ENCODE data around the gene CNKSR3.

Gene CNKSR3

DNA sequence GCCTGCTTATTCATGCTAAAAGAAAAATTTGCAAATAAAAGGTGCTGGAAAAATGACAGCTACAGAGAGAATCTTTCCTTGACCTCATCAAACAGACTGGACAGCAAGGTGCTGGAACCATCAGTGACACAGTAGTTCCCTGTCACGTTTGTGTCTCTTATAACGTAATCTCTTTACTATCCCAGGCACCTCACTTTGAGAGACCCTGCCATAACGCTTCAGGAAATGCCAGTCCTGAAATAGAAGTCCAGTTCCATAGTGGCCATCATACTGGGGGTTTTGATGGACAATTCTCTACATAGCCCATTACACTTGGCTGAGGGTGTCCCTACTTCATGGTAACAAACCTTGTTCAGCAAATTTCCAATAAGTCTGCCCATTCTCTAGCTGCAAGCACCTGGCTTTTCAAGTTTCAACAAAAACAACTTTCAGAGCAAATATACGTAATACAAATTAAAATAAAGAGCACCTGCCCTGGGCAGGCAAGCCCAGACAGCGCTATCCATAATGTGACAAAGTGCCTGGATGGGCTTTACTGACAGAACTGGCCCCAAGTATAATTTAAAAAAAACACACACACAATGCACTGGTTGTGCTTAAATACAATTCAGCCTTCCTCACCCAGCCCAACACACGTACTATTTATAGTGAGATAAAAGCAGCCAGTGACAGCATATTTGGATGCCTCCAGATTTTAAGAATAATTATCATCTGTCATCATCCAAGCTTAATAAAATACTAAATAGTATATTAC, 38.7 kb downstream of the CNKSR3 start:
- TF ChIP-seq, protein P1, sequence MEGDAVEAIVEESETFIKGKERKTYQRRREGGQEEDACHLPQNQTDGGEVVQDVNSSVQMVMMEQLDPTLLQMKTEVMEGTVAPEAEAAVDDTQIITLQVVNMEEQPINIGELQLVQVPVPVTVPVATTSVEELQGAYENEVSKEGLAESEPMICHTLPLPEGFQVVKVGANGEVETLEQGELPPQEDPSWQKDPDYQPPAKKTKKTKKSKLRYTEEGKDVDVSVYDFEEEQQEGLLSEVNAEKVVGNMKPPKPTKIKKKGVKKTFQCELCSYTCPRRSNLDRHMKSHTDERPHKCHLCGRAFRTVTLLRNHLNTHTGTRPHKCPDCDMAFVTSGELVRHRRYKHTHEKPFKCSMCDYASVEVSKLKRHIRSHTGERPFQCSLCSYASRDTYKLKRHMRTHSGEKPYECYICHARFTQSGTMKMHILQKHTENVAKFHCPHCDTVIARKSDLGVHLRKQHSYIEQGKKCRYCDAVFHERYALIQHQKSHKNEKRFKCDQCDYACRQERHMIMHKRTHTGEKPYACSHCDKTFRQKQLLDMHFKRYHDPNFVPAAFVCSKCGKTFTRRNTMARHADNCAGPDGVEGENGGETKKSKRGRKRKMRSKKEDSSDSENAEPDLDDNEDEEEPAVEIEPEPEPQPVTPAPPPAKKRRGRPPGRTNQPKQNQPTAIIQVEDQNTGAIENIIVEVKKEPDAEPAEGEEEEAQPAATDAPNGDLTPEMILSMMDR (IDR thresholded peaks at IDR 0.05; ENCODE audit: low read depth, low read length, missing control alignments): no peak
- in situ Hi-C loops (cut with HindIII; ENCODE audit: low sequenced_read_pairs): no loop called here
- no peak overlapping the region for H3K4me3 ChIP-seq (ENCODE audit: low read depth, low read length)
- no peak for DNase-seq (ENCODE audit: low read depth)

DNA sequence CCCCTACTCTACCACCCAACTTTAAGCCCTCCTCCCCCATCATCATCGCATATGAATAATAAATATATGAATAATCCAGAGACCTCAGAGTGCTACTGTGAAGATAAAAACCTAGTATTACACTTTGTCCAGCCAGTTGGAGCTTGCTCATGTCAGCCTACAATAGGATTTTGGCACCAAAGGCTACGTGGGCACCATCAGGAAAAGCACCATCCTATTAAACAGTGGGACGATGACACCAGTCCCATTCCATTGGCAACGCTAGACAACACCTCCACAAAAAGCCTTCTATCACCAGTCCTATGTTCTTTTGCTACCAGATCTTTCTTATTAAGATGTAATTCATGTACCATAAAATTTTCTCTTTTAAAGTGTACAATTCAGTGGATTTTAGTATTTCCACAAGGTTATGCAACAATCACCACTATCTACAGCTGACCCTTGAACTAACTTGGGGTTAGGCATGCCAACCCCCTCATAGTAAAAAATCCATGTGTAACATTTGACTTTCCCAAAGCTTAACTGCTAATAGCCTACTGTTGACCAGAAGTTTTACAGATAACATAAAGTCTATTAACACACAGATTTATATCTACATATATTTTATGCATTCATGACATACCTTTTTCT, 41.1 kb downstream of the CNKSR3 start:
- DNase-seq (ENCODE audit: low read depth): no peak
- TF ChIP-seq, protein P1 (IDR thresholded peaks at IDR 0.05; ENCODE audit: low read depth, low read length, missing control alignments): no peak
- H3K4me3 ChIP-seq (ENCODE audit: low read depth, low read length): no peak overlapping the region
- in situ Hi-C loops (cut with HindIII; ENCODE audit: low sequenced_read_pairs): no loop called here

DNA sequence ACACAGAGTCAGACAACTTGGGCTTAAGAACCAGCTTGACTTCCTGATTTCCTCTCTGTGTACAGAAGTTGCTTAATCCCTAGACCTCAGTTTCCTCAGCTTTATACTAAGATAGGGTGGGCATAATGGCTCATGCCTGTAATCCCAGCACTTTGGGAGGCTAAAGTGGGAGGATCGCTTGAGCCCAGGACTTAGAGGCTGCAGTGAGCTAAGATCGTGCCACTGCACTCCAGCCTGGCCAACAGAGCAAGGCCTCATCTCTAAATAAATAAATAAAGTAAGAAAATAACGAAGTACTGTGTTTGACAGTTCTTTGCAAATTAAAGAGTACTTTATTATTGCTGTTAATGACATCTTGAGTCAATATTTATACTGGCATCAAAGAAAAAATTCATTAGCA, 41.7 kb downstream of the CNKSR3 start:
- TF ChIP-seq, protein P1 (IDR thresholded peaks at IDR 0.05; ENCODE audit: low read depth, low read length, missing control alignments): no peak
- in situ Hi-C loops (cut with HindIII; ENCODE audit: low sequenced_read_pairs): no loop called here
- no peak for DNase-seq (ENCODE audit: low read depth)
- H3K4me3 ChIP-seq (ENCODE audit: low read depth, low read length): no peak overlapping the region

DNA sequence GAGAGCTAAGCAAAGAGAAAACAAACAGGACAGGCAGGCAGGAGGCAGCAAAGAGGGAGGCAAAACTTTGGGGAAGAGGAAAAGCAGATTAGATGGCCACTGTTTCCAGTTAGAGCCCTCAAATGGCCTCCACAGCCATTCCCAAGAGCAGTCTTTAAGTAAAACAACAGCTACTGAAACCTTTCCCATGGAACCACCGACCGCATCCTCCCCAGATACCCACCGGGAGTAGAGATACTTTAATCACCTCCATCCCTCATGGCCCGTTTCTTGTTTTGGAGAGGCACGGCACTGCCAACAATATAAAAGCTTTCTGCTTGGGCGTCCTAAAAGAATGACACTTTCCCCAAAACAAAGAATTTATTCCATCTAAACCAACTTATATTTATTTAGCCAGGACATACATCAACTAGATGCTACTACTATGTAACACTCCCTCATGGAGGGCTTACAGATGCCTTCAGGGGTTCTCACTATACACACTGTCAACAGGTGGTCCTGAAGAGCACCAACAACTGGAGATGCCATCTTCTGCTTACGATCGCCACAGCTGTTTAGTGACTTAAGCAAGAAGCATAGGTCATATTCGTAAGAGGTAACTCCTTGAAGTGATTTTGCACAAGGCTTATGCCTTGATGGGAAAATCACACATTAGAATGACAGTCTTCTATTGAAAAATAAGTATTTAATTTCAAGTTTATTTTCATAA, 43.4 kb downstream of the CNKSR3 start:
- H3K4me3 ChIP-seq (ENCODE audit: low read depth, low read length): no peak overlapping the region
- in situ Hi-C loops (cut with HindIII; ENCODE audit: low sequenced_read_pairs): no loop called here
- no peak for DNase-seq (ENCODE audit: low read depth)
- TF ChIP-seq, protein P1 (IDR thresholded peaks at IDR 0.05; ENCODE audit: low read depth, low read length, missing control alignments): no peak

DNA sequence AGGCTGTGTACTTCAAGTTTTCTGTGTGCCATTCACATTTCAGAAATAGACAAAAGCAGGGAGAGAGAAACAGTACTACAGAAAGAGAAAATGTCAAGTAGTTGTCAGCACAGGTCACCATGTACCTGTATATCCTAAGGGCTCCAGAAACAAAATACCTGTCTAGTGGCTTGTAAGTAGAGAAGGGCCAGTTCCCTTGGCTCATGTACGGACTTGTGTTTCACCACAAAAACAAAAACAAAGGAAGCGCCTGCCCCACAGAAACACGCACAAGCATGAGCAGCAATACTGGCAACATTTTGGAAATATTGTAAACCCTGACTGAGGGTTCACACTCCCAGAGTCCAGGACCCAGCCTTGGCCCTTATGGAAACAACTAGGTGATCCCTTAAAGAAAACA, 44.3 kb downstream of the CNKSR3 start:
- TF ChIP-seq, protein P1 (IDR thresholded peaks at IDR 0.05; ENCODE audit: low read depth, low read length, missing control alignments): no peak
- DNase-seq (ENCODE audit: low read depth): no peak
- H3K4me3 ChIP-seq (ENCODE audit: low read depth, low read length): no peak overlapping the region
- in situ Hi-C loops (cut with HindIII; ENCODE audit: low sequenced_read_pairs): no loop called here

DNA sequence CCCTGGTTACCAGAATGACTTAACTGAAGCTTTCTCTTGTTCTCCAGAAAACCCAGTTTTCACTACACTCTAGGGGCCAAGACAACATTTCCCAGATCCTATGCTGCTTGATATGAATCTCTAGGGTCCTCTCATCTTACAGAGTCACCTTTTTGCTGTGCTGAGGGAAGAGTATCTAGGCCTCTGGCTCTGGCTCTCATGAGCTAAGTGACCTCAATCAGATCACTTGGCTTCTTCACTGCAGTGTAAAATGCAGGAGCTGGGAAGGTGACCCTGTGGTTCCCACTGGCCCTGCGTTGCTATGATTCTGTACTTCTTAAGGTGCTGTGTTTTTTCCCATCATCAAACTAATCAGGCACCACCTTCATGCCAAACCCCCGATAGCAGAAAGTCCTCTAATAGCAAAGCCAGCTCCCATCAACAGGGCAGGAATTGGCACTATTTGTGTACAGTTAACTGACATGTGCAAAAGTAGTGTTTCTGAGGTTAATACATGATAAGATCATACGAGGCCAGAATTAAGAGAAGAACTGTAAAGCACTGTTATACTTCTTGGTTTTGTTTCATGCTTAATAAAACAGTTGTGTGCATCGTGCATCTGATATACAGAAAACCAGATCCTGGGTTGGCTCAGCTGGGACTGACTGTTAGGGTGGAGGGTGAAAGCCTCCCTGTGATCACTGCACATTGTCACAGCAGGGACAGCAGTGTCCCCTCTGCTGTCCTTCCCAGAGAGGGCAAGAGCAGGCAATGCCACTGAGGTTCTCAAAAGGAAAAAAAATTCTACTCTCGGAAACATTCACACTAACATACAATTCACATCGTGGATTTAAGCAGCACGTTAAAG, 46.7 kb downstream of the CNKSR3 start:
- in situ Hi-C loops (cut with HindIII; ENCODE audit: low sequenced_read_pairs): no loop called here
- DNase-seq (ENCODE audit: low read depth): no peak
- H3K4me3 ChIP-seq (ENCODE audit: low read depth, low read length): no peak overlapping the region
- TF ChIP-seq, protein P1 (IDR thresholded peaks at IDR 0.05; ENCODE audit: low read depth, low read length, missing control alignments): no peak
